ENCODE measurements around the gene CBFA2T2. TPM values are rescaled to one million over a fixed set of nuclear protein-coding genes. Genes with fewer than 3 reads are reported as not detected.
A peak's percentile ranks its signal among the peaks of the same experiment; 100 is the strongest.

CBFA2T2 gene
- total and polyA plus RNA-seq, 10 of the 15 experiments (the other 5 are each of a cell fraction or from before 2014, with no cell fraction given), result 0.61 to 8.6 (median 5.5) TPM

GRCh38 chr20:33554914-33555420, 65.1 kb downstream of the CBFA2T2 start (continued):
- no peak for TF ChIP-seq E4F1 (IDR thresholded peaks at IDR 0.05; ENCODE audit: borderline replicate concordance, partially characterized antibody)
- TF ChIP-seq POU2F2 (IDR thresholded peaks at IDR 0.05; ENCODE audit: borderline replicate concordance, low read depth, low read length), result 0 out of 3 replicates have a peak, but pooled peaks have one; percentile 19
- no peak for TF ChIP-seq ZSCAN29 (IDR thresholded peaks at IDR 0.05)
- no peak for TF ChIP-seq TCF3 (IDR thresholded peaks at IDR 0.05; ENCODE audit: borderline replicate concordance, insufficient read depth, low read depth, low read length)
- no peak for TF ChIP-seq TCF7 (IDR thresholded peaks at IDR 0.05; ENCODE audit: borderline replicate concordance)
- peak; percentile 74 for TF ChIP-seq RELA (IDR thresholded peaks at IDR 0.05; ENCODE audit: borderline replicate concordance, partially characterized antibody)
- no peak for TF ChIP-seq HCFC1 (IDR thresholded peaks at IDR 0.05; ENCODE audit: low read length)
- no peak for TF ChIP-seq MYC (IDR thresholded peaks at IDR 0.05; ENCODE audit: insufficient read depth, insufficient read length, insufficient replicate concordance, low read length, severe bottlenecking)
- no peak for TF ChIP-seq TARDBP (IDR thresholded peaks at IDR 0.05; ENCODE audit: borderline replicate concordance)
- TF ChIP-seq POLR2A (IDR thresholded peaks at IDR 0.05; ENCODE audit: low read depth, low read length), result peak; percentile 55; the same call in 1 of the 2 replicates
- TF ChIP-seq IRF3 (IDR thresholded peaks at IDR 0.05), result no peak
- no peak for TF ChIP-seq BHLHE40 (IDR thresholded peaks at IDR 0.05; ENCODE audit: borderline replicate concordance in 1 of 2, low read depth in 2 of 2, low read length in 1 of 2)
- TF ChIP-seq CUX1 (IDR thresholded peaks at IDR 0.05; ENCODE audit: insufficient replicate concordance, low read depth, low read length), result peak; percentile 57
- no peak for TF ChIP-seq BRCA1 (IDR thresholded peaks at IDR 0.05; ENCODE audit: low read depth, low read length)
- TF ChIP-seq MEF2B (IDR thresholded peaks at IDR 0.05; ENCODE audit: partially characterized antibody, poor library complexity, severe bottlenecking), result no peak
- no peak for TF ChIP-seq NFXL1 (IDR thresholded peaks at IDR 0.05; ENCODE audit: borderline replicate concordance)
- no peak for TF ChIP-seq CEBPB (IDR thresholded peaks at IDR 0.05; ENCODE audit: borderline replicate concordance in 1 of 2, low read depth in 2 of 2, low read length in 2 of 2)
- TF ChIP-seq ATF2 (IDR thresholded peaks at IDR 0.05; ENCODE audit: low read length), result no peak
